Caco-2 (cell line): ENCODE data around the gene TMEM45A. TPM values are rescaled to one million over a fixed set of nuclear protein-coding genes. Genes with fewer than 3 reads are reported as not detected.
"Not testable (repeated sequence)": the region's sequence is repeated elsewhere in the genome, so short reads cannot be mapped to it uniquely, and the experiment has no call there.

ENCODE experiments used
- BruUV-seq: library from RNA; stranded (reverse); fragments of 400-500 nt; replicated peaks from 2 replicates; lab custom pipeline; 2021; lab: Mats Ljungman, UMichigan
- CTCF ChIA-PET: fragments of 300-600 bp; sonication (Branson Sonifier 250); formaldehyde crosslinking; loops from one replicate; lab custom pipeline; 2022; ENCODE audit warnings: antibody characterized with exemption; lab: Charles Lee
- POLR2A ChIA-PET: fragments of 300-600 bp; sonication (Branson Sonifier 250); formaldehyde crosslinking; loops from one replicate; lab custom pipeline; 2022; ENCODE audit warnings: antibody characterized with exemption; lab: Charles Lee
- DNase-seq, 2 experiments: peaks; one replicate each; pipeline versions ENCODE4 v3.0.0 to v3.0.0-alpha.2; 2020 to 2022
- H3K27me3 ChIP-seq: replicated peaks from 2 replicates; pipeline ENCODE4 v1.6.0; 2011; ENCODE audit warnings: low read length; ENCODE audit not compliant: control insufficient read depth, insufficient read depth
- H3K36me3 ChIP-seq: 2 replicates; pipeline ENCODE4 v1.5.1; 2011; ENCODE audit warnings: low read length; ENCODE audit not compliant: control insufficient read depth, insufficient read depth
- H3K4me1 ChIP-seq: fragments of 250-450 bp; sonication (Bioruptor Pico); 2 replicates; pipeline ENCODE4 v1.5.1; 2020; ENCODE audit warnings: mild to moderate bottlenecking
- H3K4me3 ChIP-seq: 2 replicates; pipeline ENCODE4 v1.5.1; 2011; ENCODE audit warnings: low read depth, mild to moderate bottlenecking, control low read depth, low read length
- H3K9me3 ChIP-seq: fragments of 250-450 bp; sonication (Bioruptor Pico); 2 replicates; pipeline ENCODE4 v1.5.1; 2020; ENCODE audit warnings: mild to moderate bottlenecking, moderate library complexity
- H3K27ac Mint-ChIP-seq: one replicate; pipeline ENCODE4 v1.8.0; 2022; ENCODE audit warnings: mixed read lengths; ENCODE audit not compliant: unreplicated experiment
- H3K27me3 Mint-ChIP-seq: one replicate; pipeline ENCODE4 v1.8.0; 2022; ENCODE audit warnings: mixed read lengths; ENCODE audit not compliant: insufficient read depth, unreplicated experiment
- H3K36me3 Mint-ChIP-seq: one replicate; pipeline ENCODE4 v1.8.0; 2022; ENCODE audit warnings: mild to moderate bottlenecking, mixed read lengths; ENCODE audit not compliant: insufficient read depth, unreplicated experiment
- H3K4me1 Mint-ChIP-seq: one replicate; pipeline ENCODE4 v1.8.0; 2022; ENCODE audit warnings: low read depth, mixed read lengths; ENCODE audit not compliant: unreplicated experiment
- H3K4me3 Mint-ChIP-seq: one replicate; pipeline ENCODE4 v1.8.0; 2022; ENCODE audit warnings: mild to moderate bottlenecking, moderate library complexity, mixed read lengths; ENCODE audit not compliant: unreplicated experiment
- H3K9me3 Mint-ChIP-seq: one replicate; pipeline ENCODE4 v1.8.0; 2022; ENCODE audit warnings: mixed read lengths; ENCODE audit not compliant: unreplicated experiment
- intact Hi-C: fragments of 100-400 bp; cut with micrococcal nuclease; formaldehyde crosslinking; loops from one replicate; pipeline ENCODE4 v1.10.0; 2022; ENCODE audit not compliant: unreplicated experiment
- total RNA-seq: library from RNA; stranded (reverse); gene quantifications from 2 replicates; pipeline ENCODE4 v1.2.3, GENCODE V29; 2022
- TF ChIP-seq, protein P1 (sequence below), 2 experiments: fragments of 200-600 bp in 1 of 2; IDR thresholded peaks; 1 replicate in 1 of 2; 2 replicates in 1 of 2; pipeline versions ENCODE4 v1.5.1 to v1.8.0; 2011 to 2022; ENCODE audit warnings: antibody characterized with exemption in 1 of 2, control low read depth in 1 of 2, inconsistent platforms in 1 of 2, low read depth in 1 of 2, low read length in 1 of 2, mild to moderate bottlenecking in 1 of 2, moderate library complexity in 1 of 2; ENCODE audit not compliant: insufficient read depth in 1 of 2, severe bottlenecking in 1 of 2, unreplicated experiment in 1 of 2

TMEM45A gene
- total RNA-seq, 1 experiment from 2014 or later: 5.6 TPM

DNA sequence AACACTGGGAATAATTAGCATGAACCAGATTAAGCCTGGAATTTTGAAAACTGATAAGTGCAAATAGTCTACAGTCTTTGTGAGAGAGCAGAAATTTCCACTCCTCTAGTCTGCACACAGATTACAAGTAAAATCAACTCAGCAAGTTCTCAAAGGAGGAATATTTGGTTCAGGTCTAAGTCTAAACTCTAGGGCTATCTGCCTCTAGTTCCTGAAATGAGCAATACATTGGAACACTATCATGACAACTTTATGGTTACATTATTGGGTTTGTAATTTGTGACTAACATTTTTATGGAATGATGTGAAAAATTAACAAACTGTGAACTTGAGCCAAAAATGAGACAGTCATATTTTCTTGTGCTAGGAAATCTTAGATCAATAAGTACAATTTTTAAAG, 86.2 kb downstream of the TMEM45A start:
- no peak overlapping the region for H3K27ac Mint-ChIP-seq
- no peaks in the 10 kb centered on the region for H3K36me3 ChIP-seq

DNA sequence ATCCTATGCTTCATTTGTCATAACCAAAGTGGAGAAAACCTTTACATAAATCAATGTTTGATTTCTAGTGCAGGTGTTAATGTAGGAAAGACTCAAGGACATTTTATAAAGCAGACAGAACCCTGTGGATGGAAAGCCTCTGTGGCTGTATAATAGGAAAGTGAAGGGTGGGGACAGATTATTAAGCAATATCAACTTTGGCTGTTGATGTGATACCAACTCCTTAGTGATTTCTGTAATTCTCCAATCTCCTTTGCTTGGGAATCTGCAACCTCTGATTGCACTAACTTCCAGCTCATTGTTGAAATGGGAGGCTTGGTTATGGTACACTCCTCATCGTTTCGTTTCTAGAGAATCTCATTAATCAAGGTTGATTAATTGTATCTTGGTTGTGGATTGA, 87.7 kb downstream of the TMEM45A start:
- BruUV-seq: no TSS peak
- intact Hi-C loops: no loop called here

More for the DNA sequence above, 86.2 kb downstream of the TMEM45A start:
- CTCF ChIA-PET: no interaction called here
- intact Hi-C loops: no loop called here
- no peak overlapping the region for H3K4me3 Mint-ChIP-seq
- Histone ChIP-seq H3K4me1 (0 out of 2 replicates have a peak, but pooled peaks cover 4% of the 10 kb centered on the region), H3K4me3 (no peak overlapping the region), H3K27me3 (no peaks in the 10 kb centered on the region), H3K9me3 (no peaks in the 10 kb centered on the region)
- H3K27me3 Mint-ChIP-seq: no peaks in the 10 kb centered on the region
- TF ChIP-seq, protein P1, sequence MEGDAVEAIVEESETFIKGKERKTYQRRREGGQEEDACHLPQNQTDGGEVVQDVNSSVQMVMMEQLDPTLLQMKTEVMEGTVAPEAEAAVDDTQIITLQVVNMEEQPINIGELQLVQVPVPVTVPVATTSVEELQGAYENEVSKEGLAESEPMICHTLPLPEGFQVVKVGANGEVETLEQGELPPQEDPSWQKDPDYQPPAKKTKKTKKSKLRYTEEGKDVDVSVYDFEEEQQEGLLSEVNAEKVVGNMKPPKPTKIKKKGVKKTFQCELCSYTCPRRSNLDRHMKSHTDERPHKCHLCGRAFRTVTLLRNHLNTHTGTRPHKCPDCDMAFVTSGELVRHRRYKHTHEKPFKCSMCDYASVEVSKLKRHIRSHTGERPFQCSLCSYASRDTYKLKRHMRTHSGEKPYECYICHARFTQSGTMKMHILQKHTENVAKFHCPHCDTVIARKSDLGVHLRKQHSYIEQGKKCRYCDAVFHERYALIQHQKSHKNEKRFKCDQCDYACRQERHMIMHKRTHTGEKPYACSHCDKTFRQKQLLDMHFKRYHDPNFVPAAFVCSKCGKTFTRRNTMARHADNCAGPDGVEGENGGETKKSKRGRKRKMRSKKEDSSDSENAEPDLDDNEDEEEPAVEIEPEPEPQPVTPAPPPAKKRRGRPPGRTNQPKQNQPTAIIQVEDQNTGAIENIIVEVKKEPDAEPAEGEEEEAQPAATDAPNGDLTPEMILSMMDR (IDR thresholded peaks at IDR 0.05; ENCODE audit: insufficient read depth in 1 of 2, low read depth in 1 of 2, low read length in 1 of 2, severe bottlenecking in 1 of 2, unreplicated experiment in 1 of 2): no peak
- POLR2A ChIA-PET: no interaction called here
- H3K4me1 Mint-ChIP-seq: no peaks in the 10 kb centered on the region
- no peaks in the 10 kb centered on the region for H3K36me3 Mint-ChIP-seq
- no TSS peak for BruUV-seq
- no peak for DNase-seq
- H3K9me3 Mint-ChIP-seq: no peaks in the 10 kb centered on the region

DNA sequence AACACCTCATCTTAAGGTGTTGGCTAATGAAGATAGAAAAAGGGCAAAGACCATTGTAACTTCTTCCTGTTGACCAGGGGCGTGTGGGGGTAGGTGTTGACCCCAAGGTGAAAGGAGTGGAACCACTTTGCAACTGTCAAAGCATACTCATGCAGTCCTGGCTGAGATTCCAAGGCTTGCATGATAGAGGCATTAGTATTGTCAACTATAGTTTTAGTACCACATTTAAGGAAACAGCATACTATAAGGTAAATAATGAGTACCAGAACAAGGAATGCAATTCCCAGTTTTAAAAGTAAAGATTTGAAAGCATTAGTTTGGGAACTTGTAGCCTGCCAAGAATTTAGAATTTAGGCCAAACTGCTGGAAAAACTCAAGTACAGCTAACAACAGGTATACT, 89.2 kb downstream of the TMEM45A start:
- Mint-ChIP-seq H3K27me3 (no peaks in the 10 kb centered on the region), H3K9me3 (peaks cover 14% of the 10 kb centered on the region), H3K27ac (no peak overlapping the region), H3K36me3 (no peaks in the 10 kb centered on the region), H3K4me3 (no peak overlapping the region), H3K4me1 (no peaks in the 10 kb centered on the region)
- CTCF ChIA-PET: no interaction called here
- TF ChIP-seq, protein P1 (IDR thresholded peaks at IDR 0.05; ENCODE audit: insufficient read depth in 1 of 2, low read depth in 1 of 2, low read length in 1 of 2, severe bottlenecking in 1 of 2, unreplicated experiment in 1 of 2): no peak
- H3K4me1 ChIP-seq: no peaks in the 10 kb centered on the region
- intact Hi-C loops: no loop called here
- H3K27me3 ChIP-seq: no peaks in the 10 kb centered on the region
- no TSS peak for BruUV-seq
- H3K4me3 ChIP-seq: no peak overlapping the region
- no peaks in the 10 kb centered on the region for H3K36me3 ChIP-seq
- no peaks in the 10 kb centered on the region for H3K9me3 ChIP-seq
- POLR2A ChIA-PET: no interaction called here
- DNase-seq: no peak

More for the DNA sequence above, 87.7 kb downstream of the TMEM45A start:
- DNase-seq: no peak
- Mint-ChIP-seq H3K27me3 (no peaks in the 10 kb centered on the region), H3K9me3 (peaks cover under 1% of the 10 kb centered on the region), H3K36me3 (no peaks in the 10 kb centered on the region), H3K27ac (no peak overlapping the region), H3K4me1 (no peaks in the 10 kb centered on the region), H3K4me3 (no peak overlapping the region)
- ChIA-PET POLR2A (no interaction called here), CTCF (no interaction called here)
- H3K4me3 ChIP-seq: no peak overlapping the region
- TF ChIP-seq, protein P1 (IDR thresholded peaks at IDR 0.05; ENCODE audit: insufficient read depth in 1 of 2, low read depth in 1 of 2, low read length in 1 of 2, severe bottlenecking in 1 of 2, unreplicated experiment in 1 of 2): no peak
- H3K27me3 ChIP-seq: no peaks in the 10 kb centered on the region
- H3K9me3 ChIP-seq: no peaks in the 10 kb centered on the region
- H3K4me1 ChIP-seq: 0 out of 2 replicates have a peak, but pooled peaks cover 4% of the 10 kb centered on the region
- H3K36me3 ChIP-seq: no peaks in the 10 kb centered on the region

DNA sequence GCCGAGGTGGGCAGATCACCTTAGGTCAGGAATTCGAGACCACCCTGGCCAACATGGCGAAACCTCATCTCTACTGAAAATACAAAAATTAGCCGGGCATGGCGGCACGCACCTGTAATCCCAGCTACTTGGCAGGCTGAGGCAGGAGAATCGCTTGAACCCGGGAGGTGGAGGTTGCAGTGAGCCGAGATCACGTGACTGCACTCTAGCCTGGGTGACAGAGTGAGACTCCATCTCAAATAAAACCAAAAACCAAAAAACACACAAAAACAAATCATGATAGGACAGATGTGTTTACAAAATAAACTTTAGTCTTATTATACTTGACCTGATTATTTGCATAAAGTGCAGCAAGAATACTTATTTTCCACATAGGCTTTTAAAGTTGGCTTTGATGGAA, 89.7 kb downstream of the TMEM45A start:
- H3K4me1 ChIP-seq, H3K36me3 ChIP-seq, DNase-seq, H3K27me3 ChIP-seq, H3K4me3 Mint-ChIP-seq, H3K4me1 Mint-ChIP-seq, POLR2A ChIA-PET, H3K4me3 ChIP-seq, H3K27ac Mint-ChIP-seq, CTCF ChIA-PET, BruUV-seq, intact Hi-C loops, H3K27me3 Mint-ChIP-seq, H3K9me3 ChIP-seq, H3K36me3 Mint-ChIP-seq: not testable (repeated sequence)
- H3K9me3 Mint-ChIP-seq: peaks cover 14% of the 10 kb centered on the region
